DMS53 treated with DMSO at 0.1 percent for 48 hours (cell line): Measurements from ENCODE around the gene POLE2.
"Not testable (repeated sequence)": the region's sequence is repeated elsewhere in the genome, so short reads cannot be mapped to it uniquely, and the experiment has no call there.

Experiments used
- DNase-seq: peaks from one replicate; lab custom pipeline; 2025; ENCODE audit not compliant: unreplicated experiment; lab: John Stamatoyannopoulos, UW

POLE2 gene

DNA sequence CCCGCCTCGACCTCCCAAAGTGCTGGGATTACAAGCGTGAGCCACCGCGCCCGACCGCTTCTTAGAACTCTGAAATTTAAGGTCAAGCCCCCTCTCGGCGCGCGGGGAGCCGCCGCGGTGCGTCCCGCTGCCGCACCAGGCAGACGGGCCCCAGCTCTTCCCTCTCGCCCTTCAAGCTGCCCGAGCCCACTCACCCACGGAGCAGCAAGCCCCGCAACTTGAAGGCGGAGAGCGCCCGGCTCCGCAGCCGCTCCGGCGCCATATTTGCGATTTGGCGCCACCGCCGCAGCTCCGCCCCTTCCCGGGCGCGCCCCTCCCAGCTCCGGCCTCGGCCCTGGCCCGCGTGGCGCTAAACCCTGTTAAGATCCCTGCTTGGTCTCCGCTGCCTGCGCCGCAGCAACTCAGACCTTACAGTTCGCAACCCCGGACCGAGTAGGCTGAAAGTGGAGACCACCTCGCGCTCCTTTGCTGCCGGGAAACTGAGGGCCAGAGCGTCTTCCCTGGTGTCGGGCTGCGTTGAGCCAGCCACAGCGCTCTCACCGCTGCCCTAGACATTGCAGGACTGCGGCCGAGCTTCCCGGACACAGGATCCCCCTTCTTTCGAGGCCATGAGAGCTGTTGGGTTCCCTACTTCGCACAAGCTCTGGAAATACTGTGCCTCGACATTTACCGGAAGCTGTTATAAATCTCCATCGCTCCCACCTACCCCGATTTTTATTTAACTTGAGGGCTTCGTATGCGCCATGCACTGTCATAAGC is at the start of gene POLE2:
TSS of gene POLE2 (minus strand) at position 273 of the 759 bp plus-strand sequence. CDS start at position 262, 11 bp downstream.
- peak; percentile 53 for DNase-seq

GRCh38 chr14:49735669-49736068 is 47.7 kb upstream of the POLE2 start:
- not testable (repeated sequence) for DNase-seq

- no peak for DNase-seq
Observed at GRCh38 chr14:49733836-49734235, 45.8 kb upstream of the POLE2 start.

- no peak for DNase-seq
Observed at GRCh38 chr14:49732896-49733295, 44.9 kb upstream of the POLE2 start.

GRCh38 chr14:49727171-49727570 is 39.2 kb upstream of the POLE2 start:
- DNase-seq = no peak

DNA sequence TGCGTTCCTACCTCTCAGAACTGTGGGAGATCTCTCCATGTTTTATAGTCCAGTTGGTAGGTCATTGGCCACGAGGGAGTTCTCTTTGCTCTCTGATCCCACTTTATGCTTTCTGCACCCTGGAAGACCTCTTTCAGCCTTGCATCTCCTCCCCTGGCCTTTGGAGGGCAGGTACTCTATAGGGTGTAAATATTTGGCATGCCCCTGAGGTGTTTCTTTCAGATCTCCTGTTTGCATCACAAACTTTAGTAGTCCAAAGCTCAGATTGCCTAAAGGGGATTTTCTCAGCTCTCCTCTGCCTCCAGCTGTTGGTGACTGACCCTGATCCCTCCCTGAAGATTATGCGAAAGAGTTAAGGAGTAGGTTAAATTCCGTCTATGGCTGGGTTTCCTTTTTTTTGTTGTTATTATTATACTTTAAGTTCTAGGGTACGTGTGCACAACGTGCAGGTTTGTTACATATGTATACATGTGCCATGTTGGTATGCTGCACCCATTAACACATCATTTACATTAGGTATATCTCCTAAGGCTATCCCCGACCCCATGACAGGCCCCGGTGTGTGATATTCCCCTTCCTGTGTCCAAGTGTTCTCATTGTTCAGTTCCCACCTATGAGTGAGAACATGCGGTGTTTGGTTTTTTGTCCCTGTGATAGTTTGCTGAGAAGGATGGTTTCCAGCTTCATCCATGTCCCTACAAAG is 33.9 kb upstream of the POLE2 start:
- DNase-seq = not testable (repeated sequence)

- DNase-seq = no peak
Observed at GRCh38 chr14:49720744-49721143, 32.7 kb upstream of the POLE2 start.

- not testable (repeated sequence) for DNase-seq
Observed at GRCh38 chr14:49710993-49711392, 23.0 kb upstream of the POLE2 start.

DNA sequence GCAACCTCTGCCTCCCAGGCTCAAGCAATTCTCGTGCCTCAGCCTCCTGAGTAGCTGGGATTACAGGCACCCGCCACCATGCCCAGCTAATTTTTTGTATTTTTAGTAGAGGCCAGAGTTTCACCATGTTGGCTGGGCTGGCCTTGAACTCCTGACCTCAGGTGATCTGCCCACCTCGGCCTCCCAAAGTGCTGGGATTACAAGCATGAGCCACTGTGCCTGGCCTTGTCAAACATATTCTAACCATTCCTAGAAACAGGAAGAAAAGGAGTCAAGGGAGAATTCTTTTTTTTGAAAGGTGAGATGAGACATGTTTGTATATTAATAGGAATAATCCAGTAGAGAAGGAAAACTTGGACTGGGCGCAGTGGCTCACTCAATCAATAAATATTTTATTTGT is 16.5 kb upstream of the POLE2 start:
- not testable (repeated sequence) for DNase-seq

- no peak for DNase-seq
Observed at GRCh38 chr14:49703965-49704364, 16.0 kb upstream of the POLE2 start.

- no peak for DNase-seq
Observed at GRCh38 chr14:49702725-49703124, 14.7 kb upstream of the POLE2 start.

- not testable (repeated sequence) for DNase-seq
Observed at GRCh38 chr14:49693735-49694124, 5.7 kb upstream of the POLE2 start.

DNA sequence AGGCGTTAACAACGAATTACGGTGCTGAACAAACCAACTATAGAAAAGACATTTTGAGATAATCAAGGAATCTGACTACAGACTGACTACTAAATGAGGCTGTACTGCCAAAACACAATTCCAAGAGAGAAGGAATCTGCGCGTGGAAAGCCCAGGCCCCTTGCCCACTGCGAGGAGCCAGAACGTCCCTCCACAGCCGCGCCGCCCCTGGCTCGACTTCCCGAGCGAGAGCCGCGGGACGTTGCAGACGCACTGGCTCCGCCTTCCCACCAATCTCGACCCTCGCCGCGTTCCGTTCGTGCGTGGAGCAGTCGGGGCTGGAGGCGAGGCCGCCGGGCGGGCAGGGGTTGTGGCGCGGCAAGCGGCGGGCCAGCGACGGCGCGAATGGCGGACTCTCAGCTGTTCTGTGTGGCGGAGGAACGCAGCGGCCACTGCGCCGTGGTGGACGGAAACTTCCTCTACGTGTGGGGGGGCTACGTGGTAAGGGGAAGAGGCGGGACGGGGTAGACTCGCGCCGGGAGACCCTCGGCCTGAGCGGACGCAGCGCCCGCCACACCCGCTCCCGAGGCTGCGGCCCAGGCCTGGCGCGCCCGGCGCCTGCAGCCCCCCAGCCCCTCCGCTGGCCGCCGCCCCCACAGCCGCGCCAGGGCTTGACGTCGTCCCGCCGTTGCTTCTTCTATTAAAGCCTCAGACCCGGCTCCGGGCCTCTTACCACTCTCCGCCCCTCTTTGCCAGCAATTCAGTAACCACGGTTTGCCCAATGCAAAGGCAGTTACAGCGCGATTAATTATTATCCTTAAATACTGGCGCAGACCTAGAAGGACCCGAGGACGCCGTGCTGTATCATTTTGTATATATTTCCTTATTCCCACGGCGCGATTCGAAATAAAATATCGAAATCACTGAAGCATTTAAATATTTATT is 5.1 kb upstream of the POLE2 start, which contains the start of gene KLHDC1:
TSS of gene KLHDC1 (plus strand) at position 310 of the 924 bp plus-strand sequence. CDS start at position 385, 75 bp downstream.
- peak; percentile 75 for DNase-seq

GRCh38 chr14:49692193-49692757 is 4.3 kb upstream of the POLE2 start:
- no peak for DNase-seq

DNA sequence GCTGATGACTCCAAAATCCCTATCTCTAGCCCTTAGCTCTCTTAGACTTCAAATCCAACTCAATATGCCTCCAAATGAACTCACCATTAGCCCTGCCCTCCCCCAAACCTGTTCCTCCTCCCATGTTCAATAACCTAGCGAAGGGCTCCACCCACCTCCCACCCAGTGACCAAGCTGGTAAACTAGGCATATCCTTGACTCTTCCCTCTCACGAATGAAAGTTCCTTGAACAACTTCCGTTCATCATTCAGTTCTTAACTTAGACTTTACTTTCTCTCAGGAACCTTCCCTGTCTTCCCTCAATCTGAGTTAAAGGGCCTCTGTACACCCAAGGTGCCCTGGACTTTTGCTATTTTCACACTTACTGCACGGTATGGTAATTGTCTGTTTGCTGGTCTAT is 3.0 kb upstream of the POLE2 start:
- no peak for DNase-seq

- no peak for DNase-seq
Observed at GRCh38 chr14:49688701-49689030, 652 bp upstream of the POLE2 start.

GRCh38 chr14:49686425-49686824 is 1.6 kb downstream of the POLE2 start:
- DNase-seq = no peak

- DNase-seq = no peak
Observed at GRCh38 chr14:49679271-49679670, 8.7 kb downstream of the POLE2 start.

DNA sequence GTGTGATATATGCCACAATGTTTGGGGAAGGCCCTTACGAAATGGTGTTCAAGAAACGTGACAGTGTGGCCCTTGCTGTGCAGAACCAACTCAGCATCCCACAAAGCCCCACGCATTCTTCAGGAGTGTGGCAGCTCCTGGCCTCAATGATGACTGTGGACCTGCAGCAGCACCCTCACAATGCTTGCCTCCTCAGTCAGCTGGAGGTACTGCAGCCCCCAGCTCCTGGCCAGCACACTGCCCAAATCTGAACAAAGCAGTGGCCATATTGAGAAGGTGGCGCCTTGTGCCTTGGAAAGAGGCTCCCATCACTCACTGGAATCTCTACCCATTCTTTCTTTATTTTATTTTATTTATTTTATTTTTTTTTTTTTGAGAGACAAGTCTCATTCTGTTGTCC is 10.4 kb downstream of the POLE2 start:
- DNase-seq = no peak

GRCh38 chr14:49673586-49673985 is 14.4 kb downstream of the POLE2 start:
- no peak for DNase-seq

DNA sequence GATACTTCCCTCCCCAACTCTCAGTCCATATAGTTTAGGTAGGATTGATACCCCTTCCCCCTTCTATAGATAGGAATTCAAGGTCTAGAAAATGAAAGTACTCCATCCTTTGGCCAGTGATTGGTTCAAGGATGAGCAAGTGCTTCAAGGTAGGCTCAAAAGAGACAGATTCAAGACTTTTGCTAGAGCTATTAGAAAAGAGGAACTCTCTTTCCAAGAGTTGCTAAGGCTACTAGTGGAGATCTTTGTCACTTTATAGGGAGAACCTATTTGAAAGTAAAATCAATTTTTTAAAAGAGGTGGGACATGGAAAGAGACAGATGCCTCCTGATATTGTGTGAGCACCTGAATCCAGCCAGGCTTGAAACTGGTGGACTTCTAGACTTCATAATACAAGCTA is 17.5 kb downstream of the POLE2 start:
- no peak for DNase-seq
